ENCODE data around the gene CREG2.

CREG2 gene

DNA sequence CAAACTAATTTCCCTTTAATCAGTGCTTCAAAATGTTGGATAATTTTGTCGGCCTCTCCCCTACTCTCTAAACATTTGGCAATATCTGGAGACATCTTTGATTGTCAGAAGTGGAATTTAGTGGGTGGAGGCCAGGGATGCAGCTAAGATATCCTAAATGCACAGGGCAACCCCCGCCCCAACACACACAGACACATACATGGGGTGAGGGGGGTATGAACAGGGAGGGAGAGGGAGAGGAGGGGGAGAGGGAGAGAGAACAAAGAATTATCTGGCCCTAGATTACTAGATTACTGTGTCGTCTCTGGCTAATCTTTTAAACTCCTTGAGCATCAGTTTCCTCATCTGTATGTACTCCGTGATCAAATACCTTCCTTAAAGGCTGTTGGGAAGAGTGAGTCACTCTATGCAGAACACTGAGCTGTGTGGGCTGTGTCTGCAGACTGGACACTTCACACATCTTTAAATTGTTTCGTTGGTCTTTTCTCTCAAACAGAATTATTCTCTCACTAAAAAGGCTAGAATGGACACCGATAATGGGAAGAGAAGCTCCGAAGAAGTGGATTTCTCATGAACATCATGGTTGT, 81.7 kb downstream of the CREG2 start:
- no peak for DNase-seq

DNA sequence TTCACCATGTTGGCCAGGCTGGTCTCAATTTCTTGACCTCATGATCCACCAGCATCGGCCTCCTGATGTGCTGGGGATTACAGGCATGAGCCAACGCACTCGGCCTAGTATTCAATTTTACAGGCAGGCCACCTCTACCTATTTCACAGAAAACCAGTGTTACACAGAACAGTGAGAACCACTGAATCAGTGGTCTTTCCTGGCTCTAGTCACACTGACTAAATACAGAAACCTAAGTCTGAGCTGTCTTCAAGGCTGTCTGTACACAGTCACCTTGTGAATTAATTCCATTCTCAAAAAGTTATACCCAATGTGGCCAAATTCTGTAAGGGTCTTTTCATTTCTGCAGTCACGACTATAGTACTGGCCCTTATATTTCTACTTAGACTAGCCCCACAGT, 82.3 kb downstream of the CREG2 start:
- no peak for DNase-seq

DNA sequence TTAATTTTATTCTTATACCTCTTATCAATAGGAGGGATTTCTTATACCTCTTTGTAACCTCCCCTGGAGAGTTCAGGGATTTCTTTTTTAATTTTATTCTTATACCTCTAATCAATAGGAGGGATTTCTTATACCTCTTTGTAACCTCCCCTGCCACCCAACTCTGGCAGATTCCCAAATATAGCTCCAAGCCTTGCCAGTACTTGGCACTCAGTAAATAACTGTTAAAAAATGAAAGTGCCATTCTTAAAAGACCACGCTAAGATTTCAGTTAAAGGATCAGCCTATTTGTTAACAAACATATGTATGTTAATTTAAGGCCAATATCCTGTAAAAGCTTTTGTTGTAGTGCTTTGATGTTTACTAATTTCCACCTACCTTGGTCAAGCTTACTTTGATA, 83.6 kb downstream of the CREG2 start:
- no peak for DNase-seq

GRCh38 chr2:101302016-101302415, 85.3 kb downstream of the CREG2 start:
- DNase-seq, result no peak

- no peak for DNase-seq
Observed at GRCh38 chr2:101300836-101301235, 86.5 kb downstream of the CREG2 start.

DNA sequence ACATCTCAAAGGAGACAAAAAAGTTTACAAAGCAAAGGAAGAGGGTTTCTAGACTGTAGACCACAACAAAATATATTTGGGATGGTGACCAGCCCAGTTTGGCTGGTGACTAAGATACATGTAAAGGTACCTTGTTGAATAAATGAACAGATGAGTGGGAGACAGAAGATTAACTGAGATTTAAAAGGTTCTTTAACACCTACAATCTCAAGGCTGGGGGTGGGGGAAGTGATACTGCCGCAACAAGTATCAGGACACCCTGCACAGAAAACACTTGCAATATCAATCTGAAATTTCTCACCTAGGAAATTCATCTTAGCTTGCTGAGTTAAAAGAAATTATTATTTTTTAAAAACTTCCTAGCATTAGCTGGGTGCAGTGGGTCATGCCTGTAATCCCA, 87.1 kb downstream of the CREG2 start:
- no peak for DNase-seq

GRCh38 chr2:101299604-101300003, 87.7 kb downstream of the CREG2 start:
- DNase-seq, result no peak

- no peak for DNase-seq
Observed at GRCh38 chr2:101297383-101297782, 89.9 kb downstream of the CREG2 start.

DNA sequence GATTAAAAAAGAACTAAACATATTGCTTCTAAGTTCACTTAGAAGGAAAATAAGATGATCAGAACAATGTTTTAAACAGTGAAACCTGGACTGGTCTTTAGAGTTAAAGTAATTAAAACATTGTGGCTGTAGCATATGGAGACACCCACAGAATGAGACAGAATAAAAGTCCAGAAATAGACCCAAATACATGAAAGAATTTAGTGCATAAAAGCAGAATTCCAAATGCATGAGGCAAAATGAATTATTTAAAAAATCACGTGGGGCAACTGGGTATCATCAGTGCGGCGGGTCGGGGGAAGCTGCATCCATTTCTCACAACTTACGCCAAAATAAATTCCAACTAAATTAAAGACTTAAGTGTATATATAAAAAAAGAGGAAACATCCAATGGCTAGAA, 90.9 kb downstream of the CREG2 start:
- no peak for DNase-seq

DNA sequence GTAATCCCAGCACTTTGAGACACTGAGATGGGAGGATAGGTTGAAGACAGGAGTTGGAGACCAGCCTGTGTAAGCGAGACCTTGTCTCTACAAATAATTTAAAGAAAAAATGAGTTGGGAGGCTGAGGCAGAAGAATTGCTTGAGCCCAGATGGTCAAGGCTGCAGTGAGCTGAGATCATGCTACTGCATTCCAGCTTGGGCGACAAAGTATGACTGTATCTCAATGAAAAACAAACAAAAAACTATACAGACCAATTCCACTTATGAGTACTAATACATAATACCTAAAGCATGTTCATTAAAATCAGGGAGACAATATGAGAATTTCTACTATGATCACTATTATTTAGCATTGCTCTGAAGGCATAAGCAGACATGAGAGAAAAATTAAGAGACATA, 91.4 kb downstream of the CREG2 start:
- DNase-seq, result no peak
